Measurements from ENCODE around the gene DHFR2. TPM values are rescaled to one million over a fixed set of nuclear protein-coding genes. Genes with fewer than 3 reads are reported as not detected.

DHFR2 gene
- total RNA-seq, 2 donors from 2014 or later = 4.6 to 5.4 TPM

DNA sequence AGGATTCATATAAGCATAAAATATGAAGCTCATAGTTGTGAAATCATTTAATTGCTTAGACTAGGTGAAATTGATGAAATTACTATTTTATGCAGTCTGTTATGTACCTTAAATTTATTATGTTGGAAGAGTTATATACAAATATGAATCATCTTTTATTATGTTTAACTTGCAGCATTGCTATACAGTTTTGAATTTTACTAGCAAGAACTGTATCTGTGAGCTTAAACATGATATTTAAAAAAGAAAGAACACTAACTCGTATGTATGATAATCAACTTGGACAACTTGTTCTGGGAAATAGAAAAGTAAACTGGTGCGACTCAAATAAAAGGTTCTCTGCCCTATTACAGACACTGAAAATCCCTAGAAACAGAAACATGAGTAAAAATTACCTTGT, 36.1 kb downstream of the DHFR2 start:
- H3K27ac ChIP-seq = peak overlapping the region; percentile 80
- intact Hi-C loops (cut with DNase I) = no loop called here
- peak overlapping the region; percentile 12 for H3K4me3 ChIP-seq
- H3K9ac ChIP-seq (ENCODE audit: low read depth in 2 of 2, low read length in 2 of 2) = no peak overlapping the region
- no peaks in the 10 kb centered on the region for H3K36me3 ChIP-seq
- no peaks in the 10 kb centered on the region for H3K9me3 ChIP-seq
- no peaks in the 10 kb centered on the region for H3K27me3 ChIP-seq
- DNase-seq = no peak
- H3K4me1 ChIP-seq = no peaks in the 10 kb centered on the region
- TF ChIP-seq, protein P1, sequence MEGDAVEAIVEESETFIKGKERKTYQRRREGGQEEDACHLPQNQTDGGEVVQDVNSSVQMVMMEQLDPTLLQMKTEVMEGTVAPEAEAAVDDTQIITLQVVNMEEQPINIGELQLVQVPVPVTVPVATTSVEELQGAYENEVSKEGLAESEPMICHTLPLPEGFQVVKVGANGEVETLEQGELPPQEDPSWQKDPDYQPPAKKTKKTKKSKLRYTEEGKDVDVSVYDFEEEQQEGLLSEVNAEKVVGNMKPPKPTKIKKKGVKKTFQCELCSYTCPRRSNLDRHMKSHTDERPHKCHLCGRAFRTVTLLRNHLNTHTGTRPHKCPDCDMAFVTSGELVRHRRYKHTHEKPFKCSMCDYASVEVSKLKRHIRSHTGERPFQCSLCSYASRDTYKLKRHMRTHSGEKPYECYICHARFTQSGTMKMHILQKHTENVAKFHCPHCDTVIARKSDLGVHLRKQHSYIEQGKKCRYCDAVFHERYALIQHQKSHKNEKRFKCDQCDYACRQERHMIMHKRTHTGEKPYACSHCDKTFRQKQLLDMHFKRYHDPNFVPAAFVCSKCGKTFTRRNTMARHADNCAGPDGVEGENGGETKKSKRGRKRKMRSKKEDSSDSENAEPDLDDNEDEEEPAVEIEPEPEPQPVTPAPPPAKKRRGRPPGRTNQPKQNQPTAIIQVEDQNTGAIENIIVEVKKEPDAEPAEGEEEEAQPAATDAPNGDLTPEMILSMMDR (IDR thresholded peaks at IDR 0.05) = no peak

DNA sequence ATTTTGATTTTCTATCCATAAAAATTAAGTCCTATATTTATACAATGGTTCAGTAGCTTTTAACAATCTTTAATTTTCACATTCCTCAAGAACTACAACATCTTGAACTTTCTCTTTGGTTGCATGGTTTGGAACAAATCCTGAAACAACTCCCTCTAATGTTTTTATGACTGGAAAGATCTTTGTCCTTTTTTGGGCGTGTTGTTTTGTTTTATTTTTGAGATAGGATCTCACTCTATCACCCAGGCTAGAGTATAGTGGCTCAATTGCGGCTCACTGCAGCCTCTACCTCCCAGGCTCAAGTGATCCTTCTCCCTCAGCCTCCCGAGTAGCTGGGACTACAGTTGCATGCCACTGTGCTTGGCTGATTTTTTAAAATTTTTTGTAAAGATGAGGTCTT, 38.3 kb downstream of the DHFR2 start:
- no peaks in the 10 kb centered on the region for H3K9me3 ChIP-seq
- no peaks in the 10 kb centered on the region for H3K36me3 ChIP-seq
- intact Hi-C loops (cut with DNase I) = no loop called here
- H3K27ac ChIP-seq = peak overlapping the region; percentile 80
- no peak overlapping the region for H3K9ac ChIP-seq (ENCODE audit: low read depth in 2 of 2, low read length in 2 of 2)
- no peaks in the 10 kb centered on the region for H3K27me3 ChIP-seq
- DNase-seq = peak; percentile 34
- TF ChIP-seq, protein P1 (IDR thresholded peaks at IDR 0.05) = no peak
- no peak overlapping the region for H3K4me3 ChIP-seq
- no peaks in the 10 kb centered on the region for H3K4me1 ChIP-seq

DNA sequence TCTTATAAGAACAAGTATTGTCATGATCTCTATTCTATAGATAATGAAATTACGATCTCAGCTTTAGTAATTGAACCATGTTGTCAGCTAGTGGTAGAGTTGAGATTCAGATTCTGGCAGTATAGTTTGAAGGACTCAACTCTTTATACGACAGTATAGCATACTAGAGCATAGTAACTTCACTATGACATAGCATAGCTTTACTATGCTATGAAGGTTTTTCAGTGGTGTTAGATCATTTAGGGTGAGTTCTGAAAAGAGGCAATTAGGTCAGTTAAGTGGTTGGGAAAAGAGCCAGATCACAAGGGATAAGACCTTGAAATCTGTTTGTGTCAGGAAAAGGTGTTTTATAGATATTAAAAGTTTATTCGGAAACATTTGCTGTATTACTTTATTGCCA, 42.4 kb downstream of the DHFR2 start:
- no peaks in the 10 kb centered on the region for H3K27me3 ChIP-seq
- no peak overlapping the region for H3K27ac ChIP-seq
- H3K9me3 ChIP-seq = no peaks in the 10 kb centered on the region
- no peak overlapping the region for H3K9ac ChIP-seq (ENCODE audit: low read depth in 2 of 2, low read length in 2 of 2)
- DNase-seq = no peak
- H3K4me1 ChIP-seq = no peaks in the 10 kb centered on the region
- H3K36me3 ChIP-seq = no peaks in the 10 kb centered on the region
- no peak overlapping the region for H3K4me3 ChIP-seq
- TF ChIP-seq, protein P1 (IDR thresholded peaks at IDR 0.05) = no peak
- intact Hi-C loops (cut with DNase I) = no loop called here

DNA sequence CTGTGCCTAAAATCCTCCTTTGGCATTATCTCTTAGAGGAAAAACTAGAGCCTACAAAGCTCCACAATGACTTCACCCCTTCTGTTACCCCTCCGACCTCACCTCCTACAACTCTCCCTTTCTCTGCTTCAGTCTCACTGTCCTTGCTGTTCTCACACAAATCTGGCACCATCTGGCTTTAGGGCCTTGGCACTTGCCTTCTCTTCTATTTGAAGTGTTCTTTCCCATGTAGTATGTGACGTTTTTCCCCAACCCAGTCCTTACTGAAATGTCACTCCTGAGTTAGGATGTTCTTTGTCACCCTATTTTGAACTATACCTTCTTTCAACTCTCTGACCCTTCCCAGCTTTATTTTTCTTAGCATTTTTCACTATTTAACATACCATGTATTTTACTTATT, 43.1 kb downstream of the DHFR2 start:
- TF ChIP-seq, protein P1 (IDR thresholded peaks at IDR 0.05) = no peak
- intact Hi-C loops (cut with DNase I) = no loop called here
- H3K27me3 ChIP-seq = no peaks in the 10 kb centered on the region

DNA sequence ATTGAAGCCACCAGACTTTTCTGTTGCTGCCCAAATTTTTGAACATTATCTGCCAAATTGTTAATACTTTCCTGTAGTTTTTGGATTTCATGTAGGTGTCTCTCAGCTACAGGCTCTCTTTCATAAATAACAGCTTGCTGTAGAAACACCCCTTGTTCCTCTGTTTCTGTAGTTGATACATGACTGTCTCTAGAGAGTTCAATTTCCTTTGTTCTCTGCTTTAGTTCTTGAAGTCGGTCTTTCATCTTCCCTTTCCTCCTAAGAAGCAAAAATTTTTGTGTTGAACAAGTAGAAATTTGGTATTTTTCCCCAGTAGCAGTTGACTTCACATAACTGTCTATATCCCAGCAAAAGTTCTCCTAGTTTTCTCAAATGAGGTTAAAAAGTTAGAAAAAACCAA, 47.7 kb downstream of the DHFR2 start:
- Histone ChIP-seq H3K4me3 (no peak overlapping the region), H3K9ac (ENCODE audit: low read depth in 2 of 2, low read length in 2 of 2) (no peak overlapping the region), H3K27ac (no peak overlapping the region), H3K9me3 (no peaks in the 10 kb centered on the region), H3K27me3 (no peaks in the 10 kb centered on the region), H3K36me3 (peaks cover 4% of the 10 kb centered on the region), H3K4me1 (no peaks in the 10 kb centered on the region)
- intact Hi-C loops (cut with DNase I) = no loop called here
- DNase-seq = no peak
- TF ChIP-seq, protein P1 (IDR thresholded peaks at IDR 0.05) = no peak

More for the DNA sequence above, 43.1 kb downstream of the DHFR2 start:
- H3K4me1 ChIP-seq = no peaks in the 10 kb centered on the region
- DNase-seq = no peak
- no peak overlapping the region for H3K4me3 ChIP-seq
- H3K9me3 ChIP-seq = no peaks in the 10 kb centered on the region
- no peaks in the 10 kb centered on the region for H3K36me3 ChIP-seq
- H3K9ac ChIP-seq (ENCODE audit: low read depth in 2 of 2, low read length in 2 of 2) = no peak overlapping the region
- no peak overlapping the region for H3K27ac ChIP-seq

DNA sequence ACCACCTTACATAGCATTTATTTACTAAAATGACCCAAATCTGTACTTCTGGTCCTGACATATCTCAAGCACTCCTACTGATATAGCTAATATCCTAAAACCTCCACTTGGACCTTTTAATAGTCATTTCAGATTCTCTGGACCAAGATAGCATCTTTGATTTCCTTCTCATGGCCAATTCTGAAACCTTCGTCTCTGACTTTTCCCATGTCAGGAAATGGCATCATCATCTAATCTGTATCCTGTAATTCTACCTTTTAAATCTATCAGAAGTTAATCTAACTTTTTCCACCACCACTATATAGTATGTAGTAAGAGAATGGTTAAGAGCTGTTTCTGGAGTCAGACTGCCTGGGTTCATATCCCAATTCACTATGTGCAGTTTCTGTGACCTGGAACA, 50.5 kb downstream of the DHFR2 start:
- H3K4me1 ChIP-seq = no peaks in the 10 kb centered on the region
- intact Hi-C loops (cut with DNase I) = no loop called here
- TF ChIP-seq, protein P1 (IDR thresholded peaks at IDR 0.05) = no peak
- H3K4me3 ChIP-seq = no peak overlapping the region
- no peaks in the 10 kb centered on the region for H3K27me3 ChIP-seq
- H3K36me3 ChIP-seq = peaks cover 4% of the 10 kb centered on the region
- H3K9me3 ChIP-seq = no peaks in the 10 kb centered on the region
- H3K27ac ChIP-seq = no peak overlapping the region
- H3K9ac ChIP-seq (ENCODE audit: low read depth in 2 of 2, low read length in 2 of 2) = no peak overlapping the region
- no peak for DNase-seq

Measured in colonic mucosa (tissue), 4 donors.